ENCODE results near the gene IFITM2.
"Not testable (repeated sequence)": the region's sequence is repeated elsewhere in the genome, so short reads cannot be mapped to it uniquely, and the experiment has no call there.

IFITM2 gene

DNA sequence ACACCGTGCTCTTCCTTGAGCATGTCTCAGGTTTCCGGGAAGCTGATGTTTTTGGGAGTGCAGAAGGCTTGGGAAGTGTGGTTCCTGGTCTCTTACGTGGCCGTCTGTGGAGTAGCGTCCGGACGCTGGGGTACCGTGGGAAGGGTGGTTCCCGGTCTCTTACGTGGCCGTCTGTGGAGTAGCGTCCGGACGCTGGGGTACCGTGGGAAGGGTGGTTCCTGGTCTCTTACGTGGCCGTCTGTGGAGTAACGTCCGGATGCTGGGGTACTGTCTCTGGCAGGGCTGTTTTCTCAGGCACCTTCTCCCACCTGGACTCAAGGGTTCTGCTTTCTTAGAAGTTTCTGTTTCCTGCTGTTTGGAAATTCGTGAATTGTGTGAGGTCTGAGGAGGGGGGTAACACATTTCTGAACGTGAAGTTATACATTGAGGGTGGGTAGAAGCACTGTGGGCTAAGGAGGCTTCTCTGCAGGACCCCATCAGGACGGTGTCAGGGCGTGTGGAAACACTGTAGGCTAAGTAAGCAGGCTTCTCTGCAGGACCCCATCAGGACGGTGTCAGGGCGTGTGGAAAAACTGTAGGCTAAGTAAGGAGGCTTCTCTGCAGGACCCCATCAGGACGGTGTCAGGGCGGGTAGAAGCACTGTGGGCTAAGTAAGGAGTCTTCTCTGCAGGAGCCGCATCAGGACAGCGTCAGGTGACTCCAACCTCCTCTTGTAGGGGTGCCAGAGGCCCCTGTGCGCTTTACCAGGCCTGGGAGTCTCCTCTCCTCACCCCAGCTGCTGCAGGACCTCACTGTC lies 18.4 kb downstream of the IFITM2 start:
- no peak for DNase-seq (ENCODE audit: low read depth in 2 of 2)

DNA sequence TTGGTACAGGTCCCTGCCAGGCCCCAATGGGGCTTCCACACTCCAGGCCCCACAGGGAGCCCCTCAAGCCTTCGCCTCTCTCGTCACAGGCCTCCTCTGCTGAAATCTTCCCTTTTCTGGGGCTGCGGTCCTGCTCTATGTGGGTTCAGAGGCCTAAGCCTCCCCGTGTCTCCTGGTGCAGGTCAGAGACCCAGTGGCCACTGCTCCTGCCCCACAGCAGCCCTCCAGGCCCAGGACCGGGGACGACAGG lies 18.9 kb downstream of the IFITM2 start:
- no peak for DNase-seq (ENCODE audit: low read depth in 2 of 2)

DNA sequence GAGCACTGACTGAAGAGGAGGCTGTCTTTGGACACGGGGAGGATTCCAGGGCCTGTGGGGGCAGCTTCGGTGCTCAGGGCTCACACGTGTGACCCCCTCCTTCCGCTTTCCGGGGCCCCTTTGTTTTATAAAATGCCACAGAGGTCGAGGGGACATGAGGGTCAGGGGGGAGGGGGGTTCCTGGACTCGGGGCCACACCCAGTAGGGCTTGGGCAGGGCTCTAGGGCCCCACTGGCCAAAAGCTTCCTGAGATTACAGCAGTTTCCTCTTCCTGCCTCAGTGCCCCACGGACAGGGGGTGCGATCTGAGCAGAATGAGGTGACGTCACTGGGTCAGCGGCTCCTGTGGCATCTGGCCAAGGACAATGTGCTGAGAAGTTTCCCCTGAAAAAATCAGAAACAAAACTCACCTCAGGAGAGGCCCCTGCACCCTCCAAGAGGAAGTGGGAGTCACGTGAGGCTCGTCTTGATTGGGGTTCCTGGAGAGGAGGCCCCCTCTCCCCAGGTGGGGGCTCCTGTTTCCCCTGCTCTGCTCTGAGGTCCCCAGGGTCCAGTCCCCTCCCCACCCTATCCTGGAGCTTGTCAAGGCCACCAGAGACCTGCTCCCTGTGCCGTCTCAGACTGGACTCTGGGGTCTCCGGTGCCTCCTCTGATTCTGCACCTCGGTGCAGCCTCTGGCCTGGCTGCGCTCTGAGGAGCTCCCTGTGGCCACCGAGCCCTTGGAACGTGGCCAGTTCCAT lies 19.4 kb downstream of the IFITM2 start:
- DNase-seq (ENCODE audit: low read depth in 2 of 2): peak; percentile 59 to 71

DNA sequence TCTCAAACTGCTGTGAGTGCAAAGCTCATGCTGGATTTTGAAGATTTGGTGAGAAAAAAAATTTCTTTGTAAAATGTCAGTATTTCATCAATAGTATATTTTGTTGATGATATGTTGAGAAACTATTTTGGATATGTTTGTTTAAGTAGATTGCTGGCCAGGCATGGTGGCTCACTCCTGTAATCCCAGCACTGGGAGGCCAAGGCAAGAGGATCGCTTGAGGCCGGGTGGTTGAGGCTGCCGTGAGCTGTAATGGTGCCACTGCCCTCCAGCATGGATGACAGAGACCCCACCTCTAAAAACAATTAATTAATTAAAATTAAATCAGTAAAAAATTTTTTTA lies 19.9 kb downstream of the IFITM2 start:
- DNase-seq (ENCODE audit: low read depth in 2 of 2): no peak

DNA sequence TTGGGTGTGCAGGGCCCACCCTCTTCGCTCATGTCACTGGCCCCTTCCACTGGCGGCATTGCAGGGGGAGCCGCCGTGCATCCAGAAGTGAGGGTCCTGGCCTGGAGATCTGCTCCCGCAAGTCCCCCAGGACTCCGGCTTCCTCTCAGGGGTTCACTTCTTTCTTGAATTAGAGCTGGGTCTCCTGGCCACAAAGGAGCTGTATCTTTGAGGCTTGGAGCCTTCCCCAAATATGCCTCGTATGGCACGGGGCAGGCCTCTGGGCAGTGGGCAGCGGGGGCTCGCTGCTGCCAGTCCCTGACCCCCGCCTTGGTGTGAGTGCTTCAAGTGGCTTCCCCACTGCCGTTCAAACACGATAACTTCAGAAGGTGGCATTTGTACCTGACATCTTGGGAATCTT lies 20.4 kb downstream of the IFITM2 start:
- no peak for DNase-seq (ENCODE audit: low read depth in 2 of 2)

DNA sequence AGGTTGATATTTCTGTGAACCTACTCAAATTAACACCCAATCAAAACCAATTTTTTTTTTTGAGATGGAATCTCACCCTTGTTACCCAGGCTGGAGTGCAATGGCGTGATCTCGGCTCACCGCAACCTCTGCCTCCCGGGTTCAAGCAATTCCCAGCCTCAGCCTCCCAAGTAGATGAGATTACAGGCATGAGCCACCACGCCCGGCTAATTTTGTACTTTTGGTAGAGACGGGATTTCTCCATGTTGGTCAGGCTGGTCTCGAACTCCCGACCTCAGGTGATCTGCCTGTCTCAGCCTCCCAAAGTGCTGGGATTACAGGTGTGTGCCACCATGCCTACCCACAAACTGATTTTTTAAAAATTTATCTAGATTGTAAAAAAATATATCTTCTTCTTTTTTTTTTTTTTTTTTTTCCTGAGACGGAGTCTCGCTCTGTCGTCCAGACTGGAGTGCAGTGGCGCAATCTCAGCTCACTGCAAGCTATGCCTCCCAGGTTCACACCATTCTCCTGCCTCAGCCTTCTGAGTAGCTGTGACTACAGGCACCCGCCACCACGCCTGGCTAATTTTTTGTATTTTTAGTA lies 21.0 kb downstream of the IFITM2 start:
- DNase-seq (ENCODE audit: low read depth in 2 of 2): not testable (repeated sequence)

DNA sequence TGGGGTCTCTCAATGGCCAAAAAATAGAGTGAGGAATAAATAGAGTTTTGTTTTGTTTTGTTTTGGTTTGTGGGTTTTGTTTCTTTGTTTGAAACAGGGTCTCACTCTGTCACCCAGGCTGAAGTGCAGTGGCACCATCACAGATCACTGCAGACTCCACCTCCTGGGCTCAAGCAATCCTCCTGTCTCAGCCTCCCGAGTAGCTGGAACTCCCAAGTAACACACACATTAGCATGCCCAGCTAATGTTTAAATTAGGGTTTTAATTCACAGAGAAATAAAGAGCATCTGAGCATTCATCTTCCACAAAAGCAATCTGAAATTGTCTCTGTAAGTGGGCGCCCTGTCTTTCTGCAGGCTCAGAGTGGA lies 22.3 kb downstream of the IFITM2 start:
- no peak for DNase-seq (ENCODE audit: low read depth in 2 of 2)

DNA sequence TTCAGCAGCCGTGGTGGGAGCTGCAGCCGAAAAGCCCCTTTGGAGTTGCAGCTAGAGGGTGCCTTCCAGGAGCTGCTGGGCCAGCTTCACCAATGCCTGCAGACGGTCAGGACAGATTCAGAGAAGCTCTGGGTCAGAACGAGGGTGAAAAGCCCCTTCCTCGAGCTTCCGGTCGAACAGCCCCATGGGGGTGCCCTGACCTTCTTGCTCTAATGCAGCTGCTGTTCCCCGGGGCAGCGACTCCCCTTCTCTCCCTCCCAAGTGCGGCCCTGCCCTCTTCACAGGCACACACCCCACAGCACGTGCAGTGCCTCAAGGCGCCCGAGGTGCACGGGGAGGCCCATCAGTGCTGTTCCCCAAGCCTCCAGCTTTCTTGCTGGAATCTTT lies 22.7 kb downstream of the IFITM2 start:
- no peak for DNase-seq (ENCODE audit: low read depth in 2 of 2)

DNA sequence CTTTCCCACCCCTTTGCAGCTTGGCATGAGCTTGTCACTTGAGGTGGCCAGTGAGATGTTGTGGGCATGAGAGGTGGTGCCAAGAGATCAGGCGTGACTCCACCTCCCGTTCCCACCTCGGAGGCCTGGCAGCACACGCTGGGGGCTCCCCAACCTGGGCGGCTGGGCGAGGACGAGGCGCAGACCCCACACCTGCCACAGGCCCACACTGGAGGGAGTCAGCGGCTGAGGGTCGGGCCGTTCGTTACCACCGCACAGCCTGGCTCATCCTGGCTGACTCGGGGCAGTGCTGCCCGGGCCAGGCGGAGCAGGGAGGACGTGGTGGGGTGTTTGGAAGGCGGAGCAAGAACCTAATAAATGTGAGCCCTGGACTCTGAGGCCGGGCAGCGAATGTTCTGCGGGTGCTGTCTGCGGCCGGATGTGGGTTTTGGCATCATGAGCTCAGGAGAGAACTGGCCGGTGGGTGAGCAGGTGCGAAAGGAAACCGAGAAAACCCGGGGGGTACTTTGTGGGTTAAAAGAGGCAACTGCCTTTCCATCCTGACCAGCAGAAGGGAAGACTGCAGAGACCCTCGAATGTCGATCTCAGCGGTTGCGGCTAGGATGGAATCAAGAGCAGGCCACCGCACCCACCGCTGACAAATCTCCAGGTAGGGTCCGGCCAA lies 23.2 kb downstream of the IFITM2 start:
- DNase-seq (ENCODE audit: low read depth in 2 of 2): no peak

DNA sequence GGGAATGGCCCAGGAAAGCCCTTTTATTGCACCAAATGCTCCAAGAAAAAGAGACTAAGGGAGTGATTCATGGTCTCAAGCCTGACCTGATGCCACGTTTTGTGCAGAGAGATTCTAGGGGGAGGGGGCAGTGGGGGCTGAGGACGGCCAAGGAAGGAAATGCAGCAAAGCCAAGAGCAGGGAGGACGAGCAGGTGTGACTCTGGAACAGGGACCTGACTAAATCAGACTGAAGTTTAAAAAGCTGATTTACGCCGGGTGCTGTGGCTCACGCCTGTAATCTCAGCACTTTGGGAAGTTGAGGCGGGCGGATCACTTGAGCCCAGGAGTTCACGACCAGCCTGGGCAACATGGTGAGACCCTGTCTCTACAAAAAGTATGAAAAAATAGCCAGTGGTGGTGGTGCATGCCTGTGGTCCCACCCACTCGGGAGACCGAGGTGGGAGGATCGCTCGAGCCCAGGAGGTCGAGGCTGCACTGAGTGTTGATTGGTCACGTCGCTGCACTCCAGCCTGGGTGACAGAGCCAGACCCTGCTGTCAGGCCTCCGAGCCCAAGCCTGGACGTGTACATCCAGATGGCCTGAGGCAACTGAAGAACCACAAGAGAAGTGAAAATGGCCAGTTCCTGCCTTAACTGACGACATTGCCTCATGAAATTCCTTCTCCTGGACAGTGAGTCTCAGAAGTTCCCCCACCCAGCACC lies 23.9 kb downstream of the IFITM2 start:
- no peak for DNase-seq (ENCODE audit: low read depth in 2 of 2)

DNA sequence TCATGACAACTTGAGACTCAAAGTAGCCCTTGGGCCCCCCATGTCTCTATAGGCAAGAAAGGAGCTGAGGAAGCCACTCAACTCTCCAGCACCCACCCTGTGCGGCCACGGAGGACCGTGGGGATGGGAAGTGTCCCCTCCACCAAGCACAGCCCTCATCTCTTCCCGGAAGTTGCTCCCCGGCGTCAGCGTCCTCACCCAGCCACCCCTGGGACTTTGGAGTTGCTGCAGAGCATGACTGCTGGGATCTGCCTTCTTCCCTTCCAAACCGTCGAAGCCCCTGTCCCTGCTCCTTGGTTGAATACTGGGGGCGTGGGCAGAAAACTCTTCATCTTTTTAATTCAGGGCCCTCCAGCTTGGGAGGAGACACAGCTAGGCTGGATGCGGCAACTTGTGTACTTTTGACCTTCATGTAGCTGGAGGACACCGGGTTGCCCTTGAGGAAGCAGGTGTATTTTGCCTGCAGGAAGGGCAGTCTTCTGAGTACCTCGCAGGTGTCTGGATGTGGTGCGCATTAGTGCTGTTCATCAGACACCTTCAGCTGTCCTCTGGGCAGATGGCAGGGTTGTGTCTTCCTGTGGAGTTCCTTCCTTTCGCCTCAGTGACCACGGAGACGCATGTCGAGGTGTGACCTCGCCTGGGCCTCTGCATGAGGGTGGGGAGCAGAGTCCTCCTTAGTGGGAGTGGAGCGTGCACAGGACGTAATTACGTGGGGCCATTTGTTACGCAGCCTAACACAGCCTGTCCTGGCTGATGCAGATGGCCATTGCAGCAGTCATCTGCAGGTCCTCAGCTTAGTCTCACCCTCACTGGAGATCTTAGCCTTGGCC lies 25.2 kb downstream of the IFITM2 start:
- DNase-seq (ENCODE audit: low read depth in 2 of 2): no peak

DNA sequence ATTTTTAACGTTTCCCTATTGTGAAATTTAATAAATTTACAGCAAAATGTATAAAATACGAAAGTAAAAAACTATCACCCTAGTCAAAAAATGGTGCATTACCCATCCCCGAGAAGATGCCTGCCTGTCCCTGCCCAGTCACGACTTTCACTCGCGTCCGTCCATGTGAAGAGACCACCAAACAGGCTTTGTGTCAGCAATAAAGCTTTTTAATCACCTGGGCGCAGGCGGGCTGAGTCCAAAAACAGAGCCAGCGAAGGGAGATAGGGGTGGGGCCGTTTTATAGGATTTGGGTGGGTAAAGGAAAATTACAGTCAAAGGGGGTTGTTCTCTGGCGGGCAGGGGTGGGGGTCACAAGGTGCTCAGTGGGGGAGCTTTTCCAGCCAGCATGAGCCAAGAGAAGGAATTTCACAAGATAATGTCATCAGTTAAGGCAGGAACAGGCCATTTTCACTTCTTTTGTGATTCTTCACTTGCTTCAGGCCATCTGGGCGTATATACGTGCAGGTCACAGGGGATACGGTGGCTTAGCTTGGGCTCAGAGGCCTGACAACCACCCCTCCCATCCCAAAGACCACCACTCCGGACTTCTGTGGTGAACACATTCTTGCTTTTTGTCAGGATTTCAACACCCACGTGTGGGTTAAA lies 26.1 kb downstream of the IFITM2 start:
- not testable (repeated sequence) for DNase-seq (ENCODE audit: low read depth in 2 of 2)

DNA sequence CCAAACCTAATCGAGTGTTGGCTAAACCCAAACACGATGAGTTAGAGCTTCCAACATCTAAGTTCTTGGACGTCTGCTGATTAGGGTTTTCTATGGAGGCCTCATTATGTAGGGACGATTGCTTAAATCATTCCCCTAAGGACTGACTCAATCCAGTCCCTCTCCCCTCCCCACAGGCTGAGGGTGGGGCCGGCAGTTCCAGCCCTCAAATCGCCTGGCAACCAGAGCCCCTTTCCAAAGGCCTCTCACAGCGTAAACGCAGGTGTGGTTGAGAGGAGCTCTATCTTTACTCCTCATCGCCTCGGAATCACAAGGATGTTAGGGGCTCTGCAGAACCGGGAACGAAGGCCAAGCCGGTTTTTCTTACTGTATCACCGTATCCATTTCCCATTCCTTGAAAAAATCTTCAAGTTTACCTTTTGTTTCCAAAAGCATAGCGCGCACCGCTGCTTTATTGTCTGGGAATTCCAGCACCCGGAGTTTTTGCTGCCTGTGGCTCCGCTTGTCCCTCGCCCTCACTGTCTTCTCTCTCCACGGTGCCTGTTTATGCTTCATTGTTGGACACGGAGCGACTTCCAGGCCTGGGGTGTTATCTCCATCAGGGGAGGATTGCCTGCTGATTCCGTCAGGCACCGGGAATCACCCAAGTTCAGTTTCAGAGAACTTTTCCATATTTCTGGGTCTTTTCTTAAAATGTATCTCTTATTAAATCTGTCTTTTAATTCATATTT lies 26.8 kb downstream of the IFITM2 start:
- DNase-seq (ENCODE audit: low read depth in 2 of 2): no peak

DNA sequence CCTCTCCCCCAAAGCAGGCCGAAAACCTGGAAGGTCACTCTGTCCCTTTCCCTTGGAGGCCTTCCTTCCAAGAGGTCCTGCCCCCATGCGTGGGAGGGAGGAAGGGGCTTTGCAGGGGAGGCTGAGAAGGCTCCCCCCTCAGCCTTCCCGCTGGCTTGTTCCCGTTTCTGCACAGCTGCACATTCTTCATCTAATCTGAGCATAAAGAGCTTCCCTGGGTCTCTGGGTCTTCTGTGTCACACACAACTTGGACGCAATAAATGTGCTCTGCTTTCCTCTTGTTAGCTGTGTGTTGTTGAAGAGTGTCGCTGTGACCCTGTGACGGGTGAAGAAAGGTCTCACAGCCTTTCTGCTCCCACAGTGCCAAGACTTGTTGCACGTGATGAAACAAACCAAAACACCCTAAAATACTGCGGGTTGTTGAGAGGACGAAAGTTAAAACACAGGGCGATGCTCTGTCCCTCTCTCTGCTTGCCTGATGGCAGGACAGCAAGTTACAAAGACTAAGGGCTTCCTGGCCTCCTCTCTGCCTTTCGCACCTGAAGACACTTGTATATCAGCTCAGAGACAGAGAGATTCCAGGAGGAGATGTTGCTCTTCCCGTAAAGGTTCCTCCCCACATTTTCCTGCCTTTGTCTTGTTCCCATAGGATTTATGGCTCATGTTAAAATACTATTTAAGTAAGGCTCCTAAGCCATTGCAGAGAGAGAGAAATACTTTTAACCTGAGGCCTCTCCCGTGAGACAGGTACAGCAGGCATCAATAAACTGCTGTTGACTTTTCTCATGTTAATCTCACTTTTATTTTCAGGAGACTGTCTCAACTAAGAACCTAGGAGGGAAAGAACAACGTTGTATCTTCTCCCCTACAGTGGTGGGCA lies 28.4 kb downstream of the IFITM2 start:
- DNase-seq (ENCODE audit: low read depth in 2 of 2): no peak

DNA sequence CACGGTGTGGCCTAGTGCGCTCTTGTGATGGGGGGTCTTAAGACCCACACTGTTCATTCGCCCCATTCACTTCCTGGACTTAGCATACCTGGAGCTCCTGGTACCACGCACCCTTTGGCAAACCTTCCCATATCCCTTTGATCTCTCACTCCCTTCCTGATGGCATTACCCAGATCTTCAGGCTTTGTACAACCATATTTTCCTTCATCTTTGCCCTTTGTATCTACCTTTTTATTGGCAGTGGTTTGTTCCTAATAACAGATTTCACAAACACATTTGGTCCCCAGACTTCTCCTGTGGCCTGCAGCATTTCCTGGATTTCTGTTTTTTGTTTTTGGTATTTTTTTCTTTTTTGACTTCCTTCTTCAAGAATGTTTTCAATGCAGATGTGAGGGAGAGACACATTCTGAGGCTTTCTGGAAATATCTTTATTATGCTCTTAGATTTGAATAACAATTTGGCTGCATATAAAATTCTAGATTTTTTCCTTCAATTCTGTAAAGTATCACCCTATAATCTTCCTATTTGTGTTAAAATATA lies 29.1 kb downstream of the IFITM2 start:
- no peak for DNase-seq (ENCODE audit: low read depth in 2 of 2)

DNA sequence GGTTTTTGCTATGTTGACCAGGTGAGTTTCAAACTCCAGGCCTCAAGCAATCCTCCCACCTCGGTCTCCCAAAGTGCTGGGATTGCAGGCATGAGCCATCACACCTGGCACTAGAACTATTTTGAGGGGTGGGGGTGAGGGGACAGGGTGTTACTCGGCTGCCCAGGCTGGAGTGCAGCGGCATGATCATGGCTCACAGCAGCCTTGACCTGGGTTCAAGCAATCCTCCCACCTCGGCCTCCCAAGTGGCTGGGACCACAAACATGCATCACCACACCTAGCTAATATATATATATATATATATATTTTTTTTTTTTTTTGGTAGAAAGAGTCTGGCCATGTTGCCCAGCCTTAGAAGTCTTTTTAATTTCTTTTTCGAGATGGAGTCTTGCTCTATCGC lies 30.1 kb downstream of the IFITM2 start:
- DNase-seq (ENCODE audit: low read depth in 2 of 2): no peak

DNA sequence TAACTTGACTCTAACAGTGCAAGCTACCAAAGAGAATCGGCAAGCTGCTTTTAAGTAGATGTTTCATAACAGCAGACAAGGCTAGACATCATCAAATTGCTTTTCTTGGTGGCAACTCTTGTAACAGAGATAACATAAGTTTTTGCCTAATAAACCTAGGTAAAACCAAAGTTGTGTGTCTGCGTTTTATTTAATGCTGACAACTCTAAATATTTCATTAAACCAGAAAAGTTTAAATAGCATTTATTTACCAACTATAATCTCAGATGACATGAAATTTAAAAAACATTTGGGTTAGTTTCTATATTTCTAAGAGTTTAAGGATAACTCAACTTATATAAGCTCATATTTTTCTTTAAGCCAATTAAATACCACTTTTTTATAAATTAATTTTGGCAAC lies 32.3 kb downstream of the IFITM2 start:
- DNase-seq (ENCODE audit: low read depth in 2 of 2): no peak

DNA sequence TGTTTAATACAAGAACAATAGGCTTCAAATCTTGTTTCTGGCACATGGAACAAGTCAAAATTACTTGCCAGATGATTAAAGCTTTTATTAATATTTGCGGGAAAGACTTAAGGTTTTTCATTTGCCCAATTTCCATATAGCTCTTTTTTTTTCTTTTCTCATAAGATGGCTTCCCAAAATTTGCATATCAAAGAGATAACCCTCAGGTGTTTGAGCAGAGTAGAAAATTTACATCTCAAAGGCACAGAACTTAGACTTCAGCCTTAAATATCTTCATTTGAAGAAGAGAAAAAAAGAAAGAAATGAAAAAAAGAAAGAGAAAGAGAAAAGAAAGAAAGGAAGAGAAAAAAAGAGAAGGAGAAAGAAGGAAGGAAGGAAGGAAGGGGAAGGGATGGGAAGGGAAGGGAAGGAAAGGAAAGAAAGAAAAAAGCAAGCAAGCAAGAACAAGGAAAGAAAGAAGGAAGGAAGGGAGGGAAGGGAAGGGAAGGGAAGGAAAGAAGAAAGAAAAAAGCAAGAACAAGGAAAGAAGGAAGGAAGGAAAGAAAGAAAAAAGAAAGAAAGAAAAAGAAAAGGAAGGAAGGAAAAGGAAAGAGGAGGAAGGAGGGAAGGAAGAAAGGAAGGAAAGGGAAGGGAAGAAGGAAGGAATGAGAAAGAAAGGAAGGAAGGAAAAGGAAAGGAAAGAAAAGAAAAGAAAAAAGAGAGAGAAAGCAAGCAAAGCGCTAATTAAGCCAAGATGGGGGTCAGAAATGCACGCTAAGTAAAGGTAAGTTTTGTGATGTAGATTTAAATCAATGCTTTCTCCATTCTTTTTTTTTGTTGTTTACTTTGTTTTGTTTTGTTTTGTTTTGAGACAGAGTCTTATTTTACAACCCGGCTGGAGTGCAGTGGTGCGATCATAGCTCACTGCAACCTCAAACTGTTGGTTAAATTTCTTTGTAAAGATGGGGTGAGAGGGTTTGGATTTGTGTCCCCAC lies 33.2 kb downstream of the IFITM2 start:
- no peak for DNase-seq (ENCODE audit: low read depth in 2 of 2)

Data from stimulated activated CD8-positive, alpha-beta memory T cell treated with anti-CD3 and anti-CD28 coated beads, Interleukin-15, amount 100 ng/mL, for 48 hours (primary cell).